Stimulated activated CD4-positive, alpha-beta T cell treated with anti-CD3 and anti-CD28 coated beads, TNF-alpha, amount 100 ng/mL, for 4 hours (primary cell): ENCODE measurements around the gene SLC38A11.

Experiments used
- DNase-seq, 3 experiments: peaks; one replicate each; pipeline ENCODE4 v3.0.0-alpha.2; 2020; ENCODE audit warnings: low read depth in 3 of 3

The SLC38A11 gene

DNA sequence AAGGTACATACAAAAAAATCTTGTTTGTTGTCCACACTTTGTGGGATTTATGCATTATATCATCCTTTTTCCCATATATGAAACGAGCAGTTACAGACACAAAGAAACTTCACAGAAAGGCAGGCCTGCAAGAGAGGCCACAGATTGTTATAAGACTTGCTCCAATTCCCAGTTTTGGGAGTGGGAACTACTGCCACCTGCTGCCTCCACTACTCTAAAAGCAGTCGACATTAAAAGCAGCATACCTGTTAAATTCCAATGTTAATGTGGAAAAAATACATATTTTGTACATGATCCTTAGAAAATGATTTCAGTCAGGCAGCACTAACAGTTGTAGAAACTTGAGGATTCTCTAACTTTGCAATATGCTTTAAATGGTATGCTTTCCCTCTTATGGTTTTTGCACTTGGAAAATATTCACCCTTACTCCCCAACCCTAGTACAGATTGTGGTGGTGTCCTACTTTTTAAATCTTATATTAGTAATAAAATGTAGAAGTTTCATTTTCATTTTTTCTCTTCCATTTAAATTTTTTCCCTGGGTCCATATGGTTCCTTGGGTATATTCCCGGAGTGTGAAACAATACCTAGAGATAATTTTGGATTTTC, 37.9 kb downstream of the SLC38A11 start:
- DNase-seq: no peak

DNA sequence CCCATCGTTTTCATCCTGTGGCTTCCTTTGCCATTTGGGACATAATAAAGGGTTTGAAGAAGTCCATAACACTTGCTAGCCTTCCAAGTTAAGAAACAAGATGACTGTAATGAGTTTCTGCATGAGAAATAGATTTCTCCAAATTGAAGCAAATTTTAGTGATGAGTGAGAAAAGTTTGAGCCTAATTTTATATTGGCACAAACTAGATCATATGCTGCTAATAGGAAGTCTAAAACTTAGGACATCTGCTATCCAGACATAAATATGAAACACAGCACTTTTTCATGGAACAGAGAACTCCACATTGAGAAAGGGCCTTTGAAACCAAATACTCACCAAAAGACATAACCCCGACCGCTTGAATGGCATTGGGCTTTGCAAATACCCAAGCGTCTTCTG, 39.8 kb downstream of the SLC38A11 start:
- no peak for DNase-seq

DNA sequence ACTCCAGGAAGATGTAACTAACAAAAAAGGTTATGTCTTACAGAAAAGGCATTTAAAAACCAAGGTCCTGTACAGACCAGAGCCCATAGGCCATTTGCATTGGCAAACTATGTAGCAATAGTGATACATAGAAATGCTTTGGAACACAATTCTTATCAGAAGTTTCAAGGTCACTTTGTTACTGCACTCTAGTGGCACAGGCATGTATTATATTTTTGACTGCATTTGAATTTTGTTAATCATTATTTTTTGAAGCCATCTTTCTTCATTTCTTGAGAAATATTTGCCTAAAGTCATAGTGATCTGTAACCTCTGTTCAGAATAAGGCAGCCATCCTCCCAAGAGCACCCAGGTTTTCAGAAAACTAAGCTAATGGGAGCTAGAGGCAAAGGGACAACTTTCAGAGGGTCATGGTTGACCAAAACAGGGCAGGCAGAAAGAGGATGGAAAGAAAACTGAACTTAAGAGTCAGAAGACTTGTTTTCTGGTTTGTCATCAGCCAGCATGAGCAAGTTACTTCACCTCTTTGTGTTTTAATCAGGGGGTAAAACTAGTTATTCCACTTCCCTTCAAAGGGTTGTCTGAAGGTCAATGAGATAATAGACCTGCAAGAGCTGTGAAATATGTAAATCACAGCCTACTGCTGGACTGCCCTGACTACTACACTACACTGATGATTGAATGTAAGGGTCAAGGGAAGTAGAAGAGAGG, 41.5 kb downstream of the SLC38A11 start:
- DNase-seq: no peak

DNA sequence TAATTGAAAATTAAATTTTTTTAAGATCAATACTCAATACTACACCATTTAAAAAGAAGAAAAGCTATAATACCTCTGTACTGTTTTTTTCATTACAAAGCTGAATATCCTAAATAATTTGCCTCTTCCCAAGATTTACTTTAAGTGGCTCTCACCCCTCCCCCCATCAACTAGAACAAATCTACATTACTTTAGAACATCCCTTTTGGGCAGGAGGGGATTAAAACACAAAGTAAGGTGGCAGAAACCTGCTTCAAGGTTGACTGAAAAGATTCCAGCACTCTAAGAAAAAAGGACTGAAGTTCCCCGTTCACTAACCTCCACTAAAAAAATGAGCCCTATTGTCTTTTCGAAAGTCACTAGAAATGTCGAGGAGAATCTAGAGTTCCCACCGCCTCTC, 42.3 kb downstream of the SLC38A11 start:
- DNase-seq: no peak

DNA sequence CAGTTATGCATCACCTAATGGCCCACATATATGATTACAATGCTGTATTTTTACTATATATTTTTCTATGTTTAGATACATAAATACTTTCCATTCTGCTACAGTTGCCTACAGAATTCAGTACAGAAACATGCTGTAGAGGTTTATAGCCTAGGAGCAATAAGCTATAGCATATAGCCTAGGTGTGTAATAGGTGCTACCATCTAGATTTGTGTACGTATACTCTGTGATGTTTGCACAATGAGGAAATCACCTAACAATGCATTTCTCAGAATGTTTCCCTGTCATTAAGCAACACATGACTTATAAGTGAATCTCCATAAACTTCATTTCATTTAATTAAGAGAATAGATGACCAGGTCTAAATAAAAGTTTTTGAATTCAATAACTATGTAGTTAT, 43.5 kb downstream of the SLC38A11 start:
- no peak for DNase-seq

DNA sequence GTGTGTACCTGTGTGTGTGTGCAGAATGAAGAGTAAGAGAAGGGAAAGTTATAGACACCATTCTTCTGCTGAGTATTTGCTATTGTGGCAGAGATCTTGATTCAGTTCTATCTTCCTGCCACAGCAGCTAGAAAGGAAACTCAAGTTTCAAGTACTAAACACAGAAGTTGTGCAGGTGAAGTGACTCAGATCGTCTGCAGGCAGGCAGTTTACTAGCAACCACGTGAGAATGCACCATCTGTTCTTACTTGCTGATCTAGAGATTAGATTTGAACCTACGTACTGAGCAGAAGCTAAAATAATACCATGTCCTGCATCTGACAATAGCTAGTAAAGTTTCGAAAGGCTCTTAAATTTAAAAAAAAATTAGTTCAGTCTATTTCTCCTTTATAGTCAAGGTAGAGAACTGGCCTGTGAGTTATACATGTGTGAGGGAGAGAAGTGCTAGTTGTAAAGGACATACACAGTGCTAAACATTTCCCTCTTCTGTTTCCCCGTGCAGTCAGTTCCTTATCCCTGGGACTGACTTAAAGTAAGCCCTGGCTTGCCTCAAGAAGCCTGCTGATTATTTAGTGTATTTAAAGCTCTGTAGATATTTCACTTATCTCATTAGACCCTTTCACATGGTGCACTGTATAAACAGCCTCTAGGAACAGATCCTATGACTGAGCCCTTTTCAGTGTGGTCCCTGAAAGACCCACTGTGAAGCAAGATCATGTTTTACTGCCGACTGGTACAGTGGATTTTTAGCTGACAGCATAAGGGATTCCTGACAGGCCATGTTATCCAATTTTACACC, 45.0 kb downstream of the SLC38A11 start:
- DNase-seq: no peak

DNA sequence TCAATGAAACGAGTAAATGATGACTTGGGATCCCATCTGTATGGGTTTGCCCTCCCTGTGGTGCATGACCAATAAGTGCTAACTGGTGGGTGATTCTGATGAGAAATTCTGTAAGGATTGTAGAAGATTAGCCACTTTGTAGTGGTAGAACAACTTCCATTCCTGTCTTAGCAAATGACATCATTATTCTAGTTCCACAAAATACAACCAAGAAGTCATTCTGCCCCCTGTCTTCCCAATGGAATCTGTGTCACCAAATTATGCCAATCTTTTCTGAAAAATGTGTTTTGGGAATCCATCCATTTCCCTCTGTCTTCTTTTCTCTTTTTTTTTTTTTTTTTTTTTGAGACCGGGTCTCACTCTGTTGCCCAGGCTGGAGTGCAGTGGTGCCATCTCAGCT, 48.4 kb downstream of the SLC38A11 start:
- no peak for DNase-seq

DNA sequence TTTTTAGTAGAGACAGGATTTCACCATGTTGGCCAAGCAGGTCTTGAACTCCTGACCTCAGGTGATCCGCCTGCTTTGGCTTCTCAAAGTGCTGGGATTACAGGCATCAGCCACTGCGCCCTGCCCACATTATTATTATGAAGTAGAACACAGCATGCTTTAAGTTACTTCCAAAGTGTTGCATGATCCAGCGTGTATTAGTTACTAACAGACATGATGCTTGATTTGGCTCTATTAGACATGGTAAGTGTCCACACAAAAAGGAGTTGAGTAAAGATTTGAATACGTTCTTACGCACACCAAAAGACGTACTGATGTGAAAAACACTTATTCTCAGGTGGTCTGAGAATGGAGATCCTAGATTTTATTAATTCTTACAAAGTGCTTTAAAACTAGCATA, 50.0 kb downstream of the SLC38A11 start:
- no peak for DNase-seq

DNA sequence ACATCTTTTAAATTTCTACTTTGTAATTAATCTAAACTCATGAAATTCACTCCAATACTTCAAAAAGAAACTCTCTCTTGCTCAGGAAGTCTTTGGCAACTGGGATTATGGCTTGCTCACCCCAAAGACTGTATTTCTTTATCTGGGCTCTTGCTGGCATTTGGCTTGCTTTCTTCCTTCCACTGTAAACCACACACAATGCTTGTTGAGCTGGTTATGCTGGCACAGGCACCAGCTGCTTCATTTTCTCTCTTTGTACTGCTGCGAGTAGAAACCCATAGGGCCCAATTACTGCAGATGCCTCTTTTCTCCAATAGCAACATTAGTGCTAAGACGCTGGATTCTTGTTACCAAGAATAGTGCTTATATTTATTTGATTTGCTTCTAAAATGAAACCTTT, 51.4 kb downstream of the SLC38A11 start:
- DNase-seq: no peak

DNA sequence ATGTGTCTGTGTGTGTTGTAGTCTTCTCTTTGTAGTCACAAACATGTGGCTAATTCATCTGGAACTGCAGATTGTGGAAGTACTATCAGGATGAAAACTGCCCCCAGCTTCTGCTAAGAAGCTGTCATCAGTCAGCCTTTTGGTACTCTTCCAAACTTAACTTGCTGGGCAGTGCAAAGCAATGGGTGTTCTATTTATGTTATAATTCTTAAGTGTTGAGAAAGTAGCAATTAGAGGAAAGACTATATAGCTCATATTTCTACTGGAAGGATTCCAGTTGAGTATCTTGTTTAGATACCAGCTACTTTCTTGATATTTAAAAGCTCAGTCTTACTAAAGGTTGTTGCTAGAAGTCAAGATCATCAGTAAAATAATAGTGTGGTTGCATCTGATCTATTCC, 52.1 kb downstream of the SLC38A11 start:
- DNase-seq: no peak

DNA sequence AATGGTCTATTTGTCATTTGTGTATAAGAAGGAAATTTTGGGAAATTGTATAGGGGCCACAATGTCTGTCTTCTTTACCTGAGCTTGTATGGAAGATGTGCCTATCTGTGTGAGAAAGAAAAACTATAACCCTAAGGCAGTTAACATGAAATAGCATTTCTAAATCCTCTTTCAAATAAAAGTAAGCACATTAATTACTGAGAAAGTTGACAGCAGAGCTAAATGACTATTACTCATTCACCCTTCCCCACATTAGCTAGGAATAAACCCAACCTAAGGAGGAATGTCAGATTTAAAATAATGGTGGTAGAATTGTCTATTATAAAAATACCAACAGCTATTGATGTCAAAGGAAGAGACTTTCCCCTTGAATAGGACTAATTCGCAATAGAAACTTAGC, 56.2 kb downstream of the SLC38A11 start:
- no peak for DNase-seq

DNA sequence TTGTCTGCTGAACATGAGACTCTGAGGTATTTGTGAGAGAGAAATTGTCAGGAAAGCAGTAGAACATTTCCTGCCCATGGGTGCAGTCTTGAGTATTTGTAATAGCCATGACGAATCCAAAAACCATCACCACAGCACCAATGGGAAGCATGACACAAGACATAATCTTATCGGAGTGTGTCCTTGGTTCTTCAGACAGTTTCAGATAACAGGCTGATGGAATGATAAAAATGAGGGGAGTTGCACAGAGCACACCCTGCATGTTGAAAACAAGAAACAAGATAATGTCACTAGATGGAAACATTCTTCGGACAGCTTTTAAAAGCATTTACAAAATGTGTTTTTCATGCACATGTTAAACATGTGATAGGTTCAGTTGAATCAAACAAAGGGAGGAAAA, 56.9 kb downstream of the SLC38A11 start:
- DNase-seq: no peak

DNA sequence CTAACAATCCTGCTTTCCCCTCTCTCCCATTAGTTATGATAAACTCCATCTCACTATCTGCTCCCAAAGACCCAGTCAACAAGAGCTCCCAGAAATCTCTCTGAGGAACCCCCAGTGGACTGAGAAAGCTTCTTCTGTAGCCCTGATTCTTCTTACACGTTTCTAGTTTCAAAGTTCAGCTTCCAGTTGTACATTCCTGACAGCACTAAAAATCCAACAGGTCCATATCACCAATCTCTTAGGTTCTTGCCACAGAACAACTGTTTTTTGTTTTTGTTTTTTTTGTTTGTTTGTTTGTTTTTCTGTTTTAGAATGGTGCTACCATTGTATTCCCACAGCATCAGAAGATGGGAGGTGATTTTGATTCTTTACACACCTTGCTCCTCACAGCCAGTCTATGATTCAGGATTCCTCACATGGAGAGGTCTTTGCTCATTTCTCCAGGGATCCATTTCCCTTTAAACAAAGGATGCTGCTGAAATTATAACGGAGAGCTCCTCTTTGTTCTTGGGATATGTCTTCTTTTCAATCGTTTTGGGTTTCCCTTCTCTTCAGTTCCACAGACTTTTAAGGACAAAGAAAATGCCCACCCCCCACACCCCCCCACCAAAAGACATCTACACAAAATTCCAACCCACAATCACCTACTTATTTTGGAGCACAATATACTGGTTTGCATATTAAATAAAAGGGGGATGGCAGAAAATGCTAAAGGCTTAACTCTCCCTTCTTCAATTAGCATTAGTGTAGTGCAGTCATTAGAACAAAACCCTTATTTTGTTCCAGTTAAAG, 57.7 kb downstream of the SLC38A11 start:
- DNase-seq: no peak

DNA sequence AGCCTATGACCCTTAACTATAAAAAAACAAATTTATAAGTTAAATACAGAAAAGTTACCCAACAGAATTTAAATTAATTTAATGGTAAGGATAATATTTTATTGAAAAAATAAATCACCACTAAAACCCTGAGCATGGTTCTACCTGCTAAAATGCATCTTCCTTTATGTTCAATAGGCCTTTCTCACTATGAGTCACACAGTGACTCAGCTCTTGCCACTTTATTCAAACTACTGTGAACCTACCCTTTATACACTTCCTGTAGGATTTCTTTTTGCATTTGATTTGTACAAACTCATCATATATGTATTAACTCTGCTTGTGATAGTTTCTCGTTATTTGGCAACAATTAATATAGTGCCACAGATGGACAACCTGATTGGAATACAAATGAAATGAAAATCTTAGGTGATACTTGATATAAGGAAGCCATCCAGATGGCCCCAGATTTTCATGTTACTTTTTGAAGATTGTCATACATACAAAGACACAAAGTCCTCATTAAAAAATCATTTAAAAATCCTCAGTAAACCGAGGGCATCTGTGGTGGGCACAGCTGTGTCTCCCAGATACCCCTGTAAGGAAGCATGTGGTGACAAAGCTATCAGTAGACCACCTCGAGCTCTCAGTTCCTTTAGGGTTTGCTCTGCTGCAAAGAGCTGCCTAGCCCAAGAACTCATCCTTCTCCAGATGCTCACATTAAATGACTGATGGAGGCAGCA, 58.5 kb downstream of the SLC38A11 start:
- no peak for DNase-seq

DNA sequence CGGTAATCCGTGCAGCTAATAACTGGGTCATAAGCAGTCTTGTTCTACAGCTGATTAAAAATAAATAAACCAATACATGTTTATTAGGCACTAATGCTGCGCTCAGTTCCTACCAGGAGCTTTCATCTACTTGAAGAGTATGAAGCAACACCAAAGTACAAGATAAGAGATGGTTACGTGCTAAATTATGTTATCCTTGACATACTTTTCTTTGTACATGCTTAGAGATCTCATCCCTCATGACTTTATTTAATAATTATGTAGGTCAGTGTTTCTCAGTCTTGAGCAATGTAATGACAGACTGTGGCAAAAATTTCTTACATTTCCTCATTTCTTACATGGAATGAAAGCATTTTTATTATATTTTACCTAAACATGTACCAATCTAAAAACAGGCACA, 59.1 kb downstream of the SLC38A11 start:
- DNase-seq: no peak

DNA sequence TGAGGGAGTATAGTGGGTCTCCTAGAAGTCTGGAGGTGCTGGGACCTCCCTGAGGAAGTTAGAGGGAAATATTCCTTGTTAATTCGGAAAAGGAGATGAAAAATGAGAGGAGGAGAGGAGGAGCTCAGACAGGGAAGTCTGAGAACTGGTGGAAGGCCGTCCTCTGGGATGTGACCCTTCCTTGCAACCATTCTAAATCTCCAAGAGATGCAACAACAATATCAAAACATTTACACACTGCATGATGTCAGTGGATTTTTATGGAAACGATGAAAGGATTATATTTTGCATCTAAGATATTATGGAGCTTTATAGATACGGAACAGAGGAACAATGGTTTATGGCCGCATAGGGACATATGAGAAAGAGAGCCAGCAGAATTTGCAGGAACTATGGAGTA, 63.9 kb downstream of the SLC38A11 start:
- DNase-seq: no peak

DNA sequence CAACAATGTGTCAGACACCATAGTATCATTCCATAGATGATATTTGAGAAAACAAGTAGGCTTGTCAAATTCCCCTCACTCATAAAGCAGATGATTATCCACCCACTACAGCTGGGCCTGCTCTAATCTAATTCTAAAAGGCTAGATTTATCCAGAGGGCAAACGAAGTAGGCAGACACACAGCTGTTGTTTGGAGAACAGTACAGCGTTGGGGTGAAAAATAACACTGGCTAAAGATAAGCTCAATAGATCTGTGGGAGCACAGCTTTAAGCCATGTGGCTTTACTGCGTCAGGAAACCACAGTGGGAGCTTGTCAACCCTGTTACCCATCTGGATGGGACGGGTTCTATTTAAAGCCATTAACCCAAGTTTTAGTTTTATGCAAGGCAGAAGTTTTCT, 64.8 kb downstream of the SLC38A11 start:
- no peak for DNase-seq

DNA sequence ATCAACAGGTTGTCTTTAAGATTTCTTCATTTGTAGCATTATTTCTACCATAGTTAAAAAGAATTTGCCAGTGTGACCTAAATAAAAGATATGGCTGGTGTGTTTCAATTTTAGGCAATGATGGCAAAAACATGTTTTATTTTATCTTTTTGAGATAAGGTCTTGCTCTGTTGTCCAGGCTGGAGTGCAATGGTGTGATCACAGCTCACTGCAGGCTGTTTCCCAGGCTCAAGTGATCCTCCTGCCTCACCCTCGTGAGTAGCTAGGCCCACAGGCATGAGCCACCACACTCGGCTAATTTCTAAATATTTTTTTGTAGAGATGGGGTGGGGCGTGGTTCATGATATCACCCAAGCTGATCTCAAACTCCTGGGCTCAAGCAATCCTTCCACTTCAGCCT, 66.7 kb downstream of the SLC38A11 start:
- no peak for DNase-seq

DNA sequence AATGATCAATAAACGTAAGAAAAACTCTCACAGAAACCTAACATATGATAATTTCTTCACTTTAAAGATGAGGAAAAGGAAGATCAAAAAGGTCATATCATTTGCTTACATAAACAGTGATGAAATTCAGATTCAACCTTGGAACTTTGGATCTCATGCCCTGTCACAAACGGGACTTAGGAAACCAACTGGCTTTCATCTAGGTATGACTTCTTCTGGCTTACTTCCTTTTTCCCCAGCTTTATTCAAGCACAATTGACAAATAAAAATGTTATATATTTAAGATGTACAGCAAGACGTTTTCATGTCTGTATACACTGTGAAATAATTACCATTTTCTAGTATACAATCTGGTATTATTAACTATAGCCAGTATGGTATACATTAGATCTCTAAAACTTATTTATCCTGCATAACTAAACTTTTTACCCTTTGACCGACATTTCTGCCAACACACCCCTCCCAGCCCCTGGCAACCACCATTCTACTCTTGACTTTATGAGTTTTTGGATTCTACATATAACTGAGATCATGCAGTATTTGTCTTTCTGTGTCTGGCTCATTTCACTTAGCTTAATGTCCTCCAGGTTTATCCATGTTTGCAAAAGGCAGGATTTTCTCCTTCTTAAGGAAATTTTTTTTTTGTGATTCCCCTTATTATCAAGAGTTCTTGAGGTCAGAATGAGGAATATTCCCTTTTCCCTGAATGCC, 67.7 kb downstream of the SLC38A11 start:
- no peak for DNase-seq

DNA sequence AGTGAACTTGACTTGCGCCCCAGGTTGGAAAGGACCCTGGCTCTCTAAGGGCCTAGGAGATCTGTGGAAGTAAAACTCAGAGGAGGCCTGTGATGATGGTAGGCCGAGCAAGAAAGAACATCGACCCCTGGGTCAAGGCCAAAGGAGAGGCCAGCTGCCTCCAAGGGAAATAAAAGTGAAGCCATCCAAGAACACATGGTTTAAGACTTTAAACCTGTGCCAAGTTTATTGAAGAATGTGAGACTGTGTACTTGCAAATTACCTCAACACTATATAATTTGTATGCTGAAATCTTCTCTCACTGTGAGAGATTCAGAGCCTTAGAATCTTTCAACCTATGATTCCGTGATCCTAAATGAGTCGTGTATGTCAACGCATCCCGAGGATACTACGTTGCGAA, 73.0 kb downstream of the SLC38A11 start:
- DNase-seq: no peak

DNA sequence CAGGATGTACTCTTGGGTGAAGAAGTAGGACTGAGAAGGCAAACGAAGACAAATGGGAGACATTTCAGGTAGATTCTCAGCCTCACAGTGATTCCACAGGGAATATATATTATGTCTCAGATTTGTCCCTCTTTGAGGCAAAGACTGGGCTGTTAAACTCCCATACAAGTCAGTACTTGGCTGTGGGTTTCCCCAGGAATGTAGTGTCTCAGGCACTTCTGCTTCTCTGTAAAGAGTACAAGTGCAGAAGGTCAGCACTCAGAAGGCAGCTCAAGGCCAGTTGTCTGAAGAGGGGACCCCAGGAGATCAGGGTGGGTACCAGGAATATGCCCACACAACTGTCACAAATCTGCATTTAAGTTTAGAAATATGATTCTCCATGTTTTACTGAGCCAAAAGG, 73.8 kb downstream of the SLC38A11 start:
- no peak for DNase-seq
